Stimulated activated CD4-positive, alpha-beta T cell treated with anti-CD3 and anti-CD28 coated beads, Interleukin-12 subunit alpha, Interleukin-12 subunit beta, amount 100 ng/mL, for 48 hours (primary cell): ENCODE results near the gene UBA1.

Experiments
- DNase-seq, 3 donors: peaks; one replicate each; pipeline ENCODE4 v3.0.0-alpha.2; 2020; ENCODE audit warnings: low read depth in 2 of 3, low spot score in 1 of 3

The UBA1 gene

DNA sequence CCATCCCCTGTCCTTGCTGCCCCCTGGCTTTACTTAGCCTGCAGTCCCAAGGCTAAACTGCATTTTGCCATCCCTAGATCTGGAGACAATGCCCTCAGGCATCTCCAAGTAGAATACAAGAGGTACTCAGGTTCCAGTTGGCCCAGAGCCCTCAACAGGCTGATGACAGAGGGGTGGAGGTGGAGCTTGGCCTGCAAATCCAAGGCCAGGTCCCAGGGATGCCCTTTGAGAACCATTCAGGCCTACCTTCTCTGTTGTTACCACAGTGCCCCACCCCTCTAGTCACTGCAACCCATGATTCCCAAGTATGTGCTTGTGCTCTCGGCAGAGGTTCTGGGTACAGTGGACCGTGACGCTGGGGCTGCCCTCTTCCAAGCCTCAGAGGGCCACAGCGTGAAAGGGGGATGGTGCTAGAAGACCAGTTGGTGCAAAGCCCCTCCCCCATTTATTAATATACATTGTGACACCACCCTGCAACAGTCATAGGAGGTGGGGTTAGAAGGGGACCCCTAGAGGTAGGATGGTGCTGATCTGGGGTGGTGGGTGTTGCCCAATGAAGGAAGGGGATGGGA is 6.4 kb upstream of the UBA1 start:
- DNase-seq = no peak

DNA sequence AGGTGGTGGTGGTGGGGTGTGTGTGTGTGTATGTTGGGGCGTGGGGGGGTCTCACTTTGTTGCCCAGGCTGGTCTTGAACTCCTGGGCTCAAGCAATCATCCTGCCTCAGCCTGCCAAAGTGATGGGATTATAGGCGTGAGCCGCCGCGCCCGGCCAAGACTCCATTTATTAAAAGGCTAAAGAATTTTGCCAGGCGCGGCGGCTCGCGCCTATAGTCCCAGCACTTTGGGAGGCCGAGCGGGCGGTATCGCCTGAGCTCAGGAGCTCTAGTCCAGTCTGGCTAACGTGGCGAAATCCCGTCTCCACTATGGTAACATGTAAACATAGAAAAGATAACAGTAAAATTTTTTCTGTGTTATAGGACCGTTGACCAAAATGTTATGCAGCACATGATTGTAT is 3.7 kb upstream of the UBA1 start:
- DNase-seq = no peak

DNA sequence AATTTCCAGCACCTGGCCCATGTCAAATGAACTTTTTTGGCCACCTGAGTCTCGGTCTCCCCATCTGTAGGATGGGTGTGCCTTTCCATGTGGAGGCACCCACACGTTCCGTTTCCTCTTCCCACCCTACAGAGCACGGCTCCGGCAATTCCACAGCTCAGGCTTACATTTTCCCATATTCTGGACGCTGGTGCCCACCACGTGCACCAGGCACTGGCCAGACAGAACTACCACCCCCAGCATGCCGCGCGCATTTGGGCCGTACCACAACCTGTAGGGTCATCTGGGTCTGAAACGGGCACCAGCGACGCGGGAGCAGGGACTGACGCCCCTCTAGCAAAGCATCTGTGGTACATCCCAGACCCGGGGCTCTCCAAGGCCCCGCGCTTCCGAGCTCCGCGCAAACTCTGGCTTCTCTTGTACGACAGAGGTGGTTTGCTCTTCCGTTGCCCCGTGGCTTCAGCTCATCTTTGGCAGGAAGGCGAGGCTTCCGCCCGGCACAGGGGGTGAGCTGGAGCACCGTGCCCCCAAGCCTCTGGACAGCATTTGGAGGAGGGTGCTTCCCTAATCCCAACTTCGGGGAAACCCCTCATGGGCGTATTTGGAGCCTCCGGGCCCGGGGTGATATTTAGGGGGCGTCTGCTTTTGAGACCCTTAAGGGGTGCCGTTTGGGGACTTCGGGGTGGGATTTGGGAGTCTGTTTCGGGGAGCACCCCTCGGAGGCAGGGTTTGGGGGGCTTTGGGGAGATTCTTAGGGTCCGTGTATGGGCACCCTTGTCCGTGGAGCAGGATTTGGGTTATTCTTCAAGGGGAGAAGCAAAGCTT is 3.0 kb upstream of the UBA1 start:
- peak; percentile 67 to 79 (median 76) for DNase-seq

DNA sequence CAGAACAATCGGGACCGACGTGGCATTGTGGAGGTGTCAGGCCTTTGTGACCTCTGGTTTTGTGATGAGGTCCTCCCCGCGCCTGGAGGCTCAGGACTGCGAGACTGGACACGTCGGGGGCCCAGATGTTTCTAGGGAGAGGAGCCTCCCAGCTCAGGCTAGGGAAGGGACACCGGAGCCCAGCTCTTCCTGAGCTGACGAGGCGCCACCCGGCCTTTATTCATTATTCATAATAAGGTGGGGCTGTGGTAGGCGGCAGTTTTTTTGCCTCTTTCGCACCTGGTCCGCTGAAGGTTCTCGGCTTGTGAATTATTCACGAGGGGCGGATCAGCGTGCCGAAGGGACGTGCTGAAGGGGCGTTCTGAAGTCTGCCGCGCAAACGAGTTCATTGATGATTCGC is 2.3 kb upstream of the UBA1 start:
- peak in 2 of 3 donors; percentile 25 to 29 for DNase-seq

DNA sequence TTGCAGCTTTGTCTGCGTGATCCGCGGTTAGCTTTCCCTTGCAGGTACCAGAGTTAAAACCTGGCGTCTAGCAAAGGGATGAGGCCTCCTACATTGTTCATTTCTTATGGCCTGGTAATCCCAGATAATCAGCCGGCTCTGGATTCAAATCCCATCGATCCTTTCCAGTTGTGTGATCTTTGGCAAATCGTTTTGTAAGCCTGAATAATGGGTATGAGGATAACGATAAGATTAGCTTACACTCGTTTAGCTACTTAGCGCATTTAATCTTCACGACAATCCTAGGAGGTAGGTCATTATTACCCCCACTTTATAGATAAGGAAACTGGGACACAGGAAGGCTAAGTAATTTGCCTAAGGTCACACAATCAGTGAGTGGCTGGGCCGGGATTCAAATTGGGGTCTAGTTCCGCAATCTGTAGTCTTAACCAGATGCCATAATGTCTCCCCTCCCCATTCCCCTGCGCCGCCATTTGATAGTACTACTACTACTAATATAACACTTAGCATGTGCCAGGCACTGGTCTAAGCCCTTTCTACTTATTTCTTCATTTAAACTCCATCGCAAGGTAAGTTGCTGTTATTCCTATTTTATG is 1.7 kb upstream of the UBA1 start:
- DNase-seq = no peak

DNA sequence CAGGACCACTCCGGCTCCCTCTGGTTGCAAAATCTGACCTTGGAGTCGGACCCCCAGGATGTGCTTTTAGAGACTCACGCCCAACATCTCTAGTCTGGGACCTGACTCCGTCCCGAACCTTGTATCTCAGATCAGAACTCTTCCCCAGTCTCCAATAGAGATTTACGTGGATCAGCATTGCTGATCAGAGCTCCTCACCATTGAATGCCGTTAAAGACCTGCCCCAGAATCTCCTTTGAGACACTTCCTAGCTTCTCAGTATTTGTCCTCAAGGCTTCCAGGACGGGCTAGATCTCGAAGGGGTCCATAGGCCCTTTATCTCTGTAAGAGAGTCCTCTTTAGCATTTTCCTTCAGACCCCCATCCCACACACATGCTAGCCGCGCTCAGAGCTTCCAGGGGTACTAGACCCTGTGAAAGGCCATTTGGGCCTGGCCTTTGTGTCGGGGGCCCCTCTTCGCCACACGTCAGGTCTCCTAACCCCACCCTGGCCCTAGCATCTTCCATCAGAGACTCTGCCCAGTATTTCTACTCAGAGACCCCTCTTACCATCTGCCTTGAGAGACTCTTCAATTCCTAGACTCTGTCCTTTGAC is 662 bp downstream of the UBA1 start:
- DNase-seq = no peak

DNA sequence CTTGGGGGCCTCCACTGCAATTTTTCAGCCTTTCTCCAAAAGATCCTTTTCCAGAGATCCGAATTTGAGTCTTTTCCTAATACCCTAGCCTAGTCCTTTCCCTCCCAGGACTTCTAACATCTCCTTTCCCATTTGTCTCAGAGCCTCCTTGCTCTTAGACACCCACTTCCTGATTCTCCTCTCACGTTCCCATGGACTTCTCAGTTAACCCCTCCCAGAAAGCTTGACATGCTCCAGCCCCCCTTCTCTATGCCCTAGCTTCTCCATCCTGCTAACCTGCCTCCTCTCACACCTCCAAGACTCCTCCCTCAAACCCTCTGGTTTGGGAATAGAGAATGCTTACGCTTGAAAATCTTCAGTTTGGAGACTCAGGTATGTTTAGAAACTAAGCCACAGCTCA is 2.5 kb downstream of the UBA1 start:
- DNase-seq = no peak

DNA sequence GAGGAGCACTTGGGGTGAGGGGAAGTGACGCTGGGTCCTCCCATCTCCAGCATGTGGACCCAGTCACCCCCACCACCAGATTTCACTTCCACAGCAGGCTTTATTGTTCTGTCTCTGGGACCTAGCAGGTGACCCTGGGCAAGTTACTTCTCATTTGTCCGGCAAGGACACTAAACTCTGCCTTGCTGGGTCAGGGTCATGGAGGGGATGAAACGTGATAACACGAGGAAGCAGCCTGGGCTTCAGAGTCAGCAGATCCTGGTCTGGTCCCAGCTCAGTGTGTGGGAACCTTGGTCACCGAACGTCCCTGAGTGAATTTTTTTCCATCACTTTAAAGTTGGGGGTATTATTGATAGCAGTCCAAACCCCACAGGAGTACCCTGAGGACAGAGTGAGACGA is 3.9 kb downstream of the UBA1 start:
- no peak for DNase-seq

DNA sequence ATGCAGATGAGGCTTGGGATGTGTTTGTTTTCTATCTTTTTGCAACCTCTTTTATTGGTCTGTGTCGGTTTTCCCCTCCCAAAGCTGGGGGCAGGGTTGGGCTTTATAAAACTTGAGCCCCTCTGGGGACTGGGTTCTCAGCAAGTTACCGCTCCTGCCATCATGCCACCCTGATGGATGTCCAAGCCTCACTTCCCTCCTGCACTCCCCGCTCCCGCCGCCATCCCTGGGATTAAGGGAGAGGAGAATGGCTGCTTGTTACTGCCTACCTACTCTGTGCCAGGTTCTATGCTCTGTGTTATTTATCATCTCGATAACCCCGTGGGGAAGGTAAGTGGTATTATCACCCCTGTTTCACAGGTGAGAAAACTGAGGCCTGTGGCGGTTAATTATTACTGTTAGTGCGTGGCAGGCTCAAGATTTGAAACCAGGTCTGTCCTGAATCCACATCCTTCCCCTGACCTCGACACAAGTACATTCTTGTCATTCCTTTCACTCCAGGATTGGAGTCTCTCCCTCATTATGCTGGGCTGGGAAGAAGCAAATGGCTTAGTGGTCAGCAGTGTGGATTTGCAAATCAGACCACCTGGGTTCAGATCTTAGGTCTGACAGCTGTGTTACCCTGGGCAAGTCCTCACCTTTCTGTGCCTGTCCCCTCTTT is 4.5 kb downstream of the UBA1 start:
- no peak for DNase-seq

DNA sequence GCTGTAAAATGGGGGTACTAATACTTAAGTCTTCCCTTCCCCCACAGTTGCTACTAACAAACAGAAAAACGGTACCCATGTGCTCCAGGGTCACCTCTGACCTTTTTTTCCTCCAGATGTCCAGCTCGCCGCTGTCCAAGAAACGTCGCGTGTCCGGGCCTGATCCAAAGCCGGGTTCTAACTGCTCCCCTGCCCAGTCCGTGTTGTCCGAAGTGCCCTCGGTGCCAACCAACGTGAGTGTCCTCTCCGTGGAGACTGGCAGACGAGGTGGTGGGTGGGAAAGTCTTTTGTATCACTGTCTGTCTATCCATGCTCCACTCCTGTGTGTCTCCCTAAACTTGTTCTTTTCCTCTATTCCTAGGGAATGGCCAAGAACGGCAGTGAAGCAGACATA is 5.1 kb downstream of the UBA1 start:
- no peak for DNase-seq

DNA sequence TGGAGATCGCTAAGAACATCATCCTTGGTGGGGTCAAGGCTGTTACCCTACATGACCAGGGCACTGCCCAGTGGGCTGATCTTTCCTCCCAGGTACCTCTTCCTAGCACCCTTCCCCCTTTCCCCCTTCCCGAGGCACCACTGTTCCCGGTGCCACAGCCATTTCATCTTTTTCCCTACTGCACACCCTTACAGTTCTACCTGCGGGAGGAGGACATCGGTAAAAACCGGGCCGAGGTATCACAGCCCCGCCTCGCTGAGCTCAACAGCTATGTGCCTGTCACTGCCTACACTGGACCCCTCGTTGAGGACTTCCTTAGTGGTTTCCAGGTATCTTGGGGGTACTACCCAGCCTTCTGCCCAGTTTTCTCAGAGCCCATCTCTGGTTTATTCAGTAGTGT is 5.7 kb downstream of the UBA1 start:
- DNase-seq = no peak

DNA sequence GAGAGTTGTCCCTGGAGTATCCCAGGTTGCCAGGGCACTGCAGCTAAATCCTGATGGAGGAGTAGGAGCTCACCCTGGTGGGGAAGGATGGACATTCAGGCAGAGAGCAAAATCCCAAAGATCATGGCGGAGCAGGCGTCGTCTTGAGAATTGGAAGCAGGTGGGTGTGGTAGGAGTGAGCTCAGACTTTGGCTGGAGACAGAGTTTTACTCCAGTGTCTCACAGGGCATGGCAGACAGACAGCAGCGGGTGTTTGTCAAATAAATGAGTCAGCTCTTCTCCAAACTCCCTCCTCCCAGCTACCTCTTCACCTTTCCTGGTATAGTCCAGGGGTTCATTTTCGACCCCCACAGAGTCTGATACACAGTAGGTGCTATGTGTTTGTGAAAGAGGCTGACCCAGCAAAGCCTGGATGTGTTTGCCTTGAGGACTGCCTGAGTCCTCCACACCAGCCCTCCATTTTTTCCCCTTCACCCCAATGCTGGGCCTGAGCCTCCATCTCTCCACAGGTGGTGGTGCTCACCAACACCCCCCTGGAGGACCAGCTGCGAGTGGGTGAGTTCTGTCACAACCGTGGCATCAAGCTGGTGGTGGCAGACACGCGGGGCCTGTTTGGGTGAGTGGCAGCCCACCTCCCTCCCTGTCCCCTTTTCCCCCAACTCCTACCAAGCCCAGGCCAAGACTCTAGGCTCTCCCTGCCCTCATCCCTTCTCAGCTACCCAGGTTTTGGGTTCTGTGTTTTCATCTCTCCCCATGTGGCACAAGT is 6.9 kb downstream of the UBA1 start:
- DNase-seq = no peak

DNA sequence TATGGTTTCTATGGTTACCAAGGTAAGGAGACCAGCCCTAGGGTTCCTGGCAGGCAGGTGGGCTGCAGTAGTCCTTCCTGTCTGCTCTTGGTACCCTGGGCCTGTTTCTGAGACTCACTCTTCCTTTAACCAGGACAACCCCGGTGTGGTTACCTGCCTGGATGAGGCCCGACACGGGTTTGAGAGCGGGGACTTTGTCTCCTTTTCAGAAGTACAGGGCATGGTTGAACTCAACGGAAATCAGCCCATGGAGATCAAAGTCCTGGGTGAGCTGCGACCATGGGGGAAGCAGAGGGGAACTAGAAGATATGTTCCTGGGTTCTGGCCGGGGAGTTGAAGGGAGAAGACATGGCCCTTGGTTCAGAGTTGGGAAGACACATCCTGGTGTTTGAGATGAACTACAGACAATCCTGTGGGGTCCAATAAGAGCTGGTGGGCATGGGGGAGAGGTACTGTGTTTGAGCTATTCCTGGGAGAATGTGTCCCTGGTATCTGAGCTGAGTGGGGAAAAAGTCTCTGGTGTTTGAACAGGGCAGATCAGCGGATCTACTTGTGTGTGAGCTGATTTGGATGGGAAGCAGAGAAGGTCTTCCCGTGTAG is 7.8 kb downstream of the UBA1 start:
- DNase-seq = no peak

DNA sequence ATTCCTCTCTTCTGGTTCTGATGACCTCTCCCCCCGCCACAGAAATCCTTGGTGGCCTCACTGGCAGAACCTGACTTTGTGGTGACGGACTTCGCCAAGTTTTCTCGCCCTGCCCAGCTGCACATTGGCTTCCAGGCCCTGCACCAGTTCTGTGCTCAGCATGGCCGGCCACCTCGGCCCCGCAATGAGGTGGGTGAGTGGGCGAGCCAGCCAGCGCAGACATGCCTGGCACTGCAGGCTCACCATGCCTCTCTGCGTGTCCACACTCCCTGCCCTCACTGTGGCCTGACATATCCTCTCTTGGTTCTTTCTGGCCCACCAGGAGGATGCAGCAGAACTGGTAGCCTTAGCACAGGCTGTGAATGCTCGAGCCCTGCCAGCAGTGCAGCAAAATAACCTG is 8.7 kb downstream of the UBA1 start:
- DNase-seq = no peak

DNA sequence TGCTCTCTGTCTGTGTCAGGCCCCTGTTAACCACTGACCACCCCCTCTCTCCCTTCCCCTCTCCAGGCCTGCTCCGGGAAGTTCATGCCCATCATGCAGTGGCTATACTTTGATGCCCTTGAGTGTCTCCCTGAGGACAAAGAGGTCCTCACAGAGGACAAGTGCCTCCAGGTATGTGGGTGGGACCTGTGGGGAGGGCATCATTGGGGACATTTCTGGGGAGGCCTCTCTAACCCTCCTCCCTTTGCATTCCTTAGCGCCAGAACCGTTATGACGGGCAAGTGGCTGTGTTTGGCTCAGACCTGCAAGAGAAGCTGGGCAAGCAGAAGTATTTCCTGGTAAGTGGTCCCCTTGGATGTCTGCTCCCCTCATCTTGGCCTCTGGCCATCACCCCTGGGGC is 9.2 kb downstream of the UBA1 start:
- DNase-seq = no peak

DNA sequence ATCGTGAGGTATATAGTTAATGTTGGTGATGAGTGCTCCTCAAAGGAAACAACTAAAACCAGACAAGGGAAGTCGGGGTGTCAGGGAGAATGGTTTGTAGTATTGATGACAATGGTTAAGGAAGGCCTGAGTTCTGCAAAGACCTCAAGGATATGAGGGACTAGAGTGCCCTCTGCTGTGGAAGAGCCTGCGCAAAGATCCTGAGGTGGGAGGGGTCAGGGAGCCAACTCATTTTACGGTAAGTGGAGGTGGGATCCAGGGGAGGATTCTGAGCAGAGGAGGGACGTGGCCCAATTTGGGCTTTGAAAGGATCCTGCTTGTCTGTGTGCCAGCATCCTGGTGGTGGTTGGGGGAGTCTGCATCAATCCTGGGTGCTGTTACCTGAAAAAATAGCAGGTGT is 11.3 kb downstream of the UBA1 start:
- DNase-seq = no peak

DNA sequence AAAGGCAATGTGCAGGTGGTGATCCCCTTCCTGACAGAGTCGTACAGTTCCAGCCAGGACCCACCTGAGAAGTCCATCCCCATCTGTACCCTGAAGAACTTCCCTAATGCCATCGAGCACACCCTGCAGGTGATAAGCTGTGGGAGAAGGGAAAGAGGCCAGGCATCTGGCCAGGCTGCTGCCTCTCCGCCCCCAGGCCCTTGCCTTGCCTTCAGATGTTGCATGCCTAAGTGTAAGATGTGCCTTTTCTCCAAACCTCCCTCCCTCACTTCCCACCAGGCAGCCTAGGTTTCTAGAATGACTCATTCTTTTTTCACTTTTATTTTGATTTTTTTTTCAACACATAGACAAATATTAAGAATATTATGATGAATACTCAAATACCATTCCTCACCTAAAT is 12.7 kb downstream of the UBA1 start:
- DNase-seq = no peak

DNA sequence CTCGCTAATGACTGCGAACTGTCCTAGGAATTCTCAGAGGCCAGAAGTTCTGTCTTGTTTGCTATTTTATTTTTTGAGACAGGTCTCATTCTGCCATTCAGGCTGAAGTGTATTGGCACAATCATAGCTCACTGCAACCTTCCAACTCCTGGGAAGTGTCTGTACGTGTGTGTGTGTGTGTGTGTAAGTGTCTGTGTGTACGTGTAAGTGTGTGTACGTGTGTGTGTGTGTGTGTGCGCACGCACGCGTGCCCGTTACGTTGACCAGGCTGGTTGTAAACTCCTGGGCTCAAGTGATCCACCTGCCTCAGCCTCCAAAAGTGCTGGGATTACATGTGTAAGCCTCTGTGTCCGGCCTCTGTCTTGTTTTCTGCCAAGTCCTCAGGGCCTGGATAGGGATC is 14.5 kb downstream of the UBA1 start:
- DNase-seq = no peak

DNA sequence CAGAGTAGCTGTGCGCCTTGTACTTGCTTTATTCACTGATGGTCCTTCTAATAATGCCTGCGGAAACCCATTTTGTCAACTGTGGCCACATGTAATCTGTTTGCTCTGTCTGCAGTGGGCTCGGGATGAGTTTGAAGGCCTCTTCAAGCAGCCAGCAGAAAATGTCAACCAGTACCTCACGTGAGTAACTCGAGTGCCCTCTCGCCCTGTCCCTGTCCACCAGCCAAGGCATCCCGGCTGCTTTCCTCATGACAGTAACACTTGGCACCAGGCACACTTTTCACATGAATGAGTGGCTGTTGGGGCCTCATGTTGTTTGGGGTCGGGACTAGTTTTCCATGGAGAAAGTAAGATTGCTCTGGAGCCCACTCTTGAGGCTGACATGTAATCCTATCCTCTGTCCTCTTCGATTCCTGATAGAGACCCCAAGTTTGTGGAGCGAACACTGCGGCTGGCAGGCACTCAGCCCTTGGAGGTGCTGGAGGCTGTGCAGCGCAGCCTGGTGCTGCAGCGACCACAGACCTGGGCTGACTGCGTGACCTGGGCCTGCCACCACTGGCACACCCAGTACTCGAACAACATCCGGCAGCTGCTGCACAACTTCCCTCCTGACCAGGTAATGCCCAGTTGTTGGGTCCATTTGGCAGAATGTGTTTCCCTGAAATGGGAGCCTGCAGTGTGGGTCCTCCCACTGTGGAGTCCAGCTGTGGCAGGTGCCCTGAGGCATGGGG is 16.0 kb downstream of the UBA1 start:
- no peak for DNase-seq
